Measurements from ENCODE around the gene STRIP1. TPM values are rescaled to one million over a fixed set of nuclear protein-coding genes. Genes with fewer than 3 reads are reported as not detected.

Gene STRIP1
- total and polyA plus RNA-seq, 4 donors = 5.8 to 22.8 (median 13.2) TPM

GRCh38 chr1:110084227-110085078 is 50.0 kb downstream of the STRIP1 start:
- Histone ChIP-seq H3K4me1 (ENCODE audit: control insufficient read depth in 4 of 4, insufficient read depth in 4 of 4, low read length in 3 of 4) (peaks cover 3 to 20% (median 15%) of the 10 kb centered on the region in 4 donors), H3K27me3 (ENCODE audit: control insufficient read depth in 4 of 4, insufficient read depth in 4 of 4, low read length in 3 of 4) (peaks cover 0 to 3% (median 0%) of the 10 kb centered on the region in 4 donors), H3K27ac (ENCODE audit: low read depth in 1 of 2, low read length in 2 of 2) (no peak overlapping the region), H3K36me3 (ENCODE audit: control insufficient read depth in 4 of 4, insufficient read depth in 3 of 4, low read depth in 1 of 4, low read length in 3 of 4) (no peaks in the 10 kb centered on the region), H3K4me3 (ENCODE audit: low read depth in 1 of 3, low read length in 3 of 3) (peak overlapping the region in 2 of 3 donors; percentile 64 to 70), H3K9me3 (ENCODE audit: control insufficient read depth in 4 of 4, low read length in 3 of 4) (no peaks in the 10 kb centered on the region), H3K9ac (ENCODE audit: low read depth in 1 of 2, low read length in 2 of 2) (no peak overlapping the region)
- 5% methylated on average over 72 of the region's 72 CpGs for WGBS
- DNase-seq (ENCODE audit: low spot score) = no peak
- no peak for TF ChIP-seq HNF4G (IDR thresholded peaks at IDR 0.05)
- TF ChIP-seq JUND (IDR thresholded peaks at IDR 0.05) = no peak
- no peak for TF ChIP-seq RXRA (IDR thresholded peaks at IDR 0.05)
- no peak for TF ChIP-seq SP1 (IDR thresholded peaks at IDR 0.05)
- TF ChIP-seq REST (IDR thresholded peaks at IDR 0.05) = no peak
- TF ChIP-seq ATF3 (IDR thresholded peaks at IDR 0.05) = no peak
- no peak for TF ChIP-seq EGR1 (IDR thresholded peaks at IDR 0.05; ENCODE audit: low read depth in 2 of 2)
- TF ChIP-seq CTCF (IDR thresholded peaks at IDR 0.05; ENCODE audit: low read depth, low read length, missing input control) = no peak
- no peak for TF ChIP-seq FOXA1 (IDR thresholded peaks at IDR 0.05)
- no peak for TF ChIP-seq FOXA2 (IDR thresholded peaks at IDR 0.05)
- TF ChIP-seq HNF4A (conservative IDR thresholded peaks at IDR 0.05) = no peak
- no peak for TF ChIP-seq MAX (IDR thresholded peaks at IDR 0.05)
- no peak for TF ChIP-seq YY1 (IDR thresholded peaks at IDR 0.05)
- no peak for TF ChIP-seq GABPA (IDR thresholded peaks at IDR 0.05 in 1 of 2, conservative IDR thresholded peaks at IDR 0.05 in 1 of 2)
- no peak for TF ChIP-seq NR2F2 (IDR thresholded peaks at IDR 0.05)
- no peak for TF ChIP-seq TAF1 (conservative IDR thresholded peaks at IDR 0.05)
- TF ChIP-seq RAD21 (IDR thresholded peaks at IDR 0.05) = no peak
- TF ChIP-seq ZBTB33 (IDR thresholded peaks at IDR 0.05) = no peak
